22Rv1 (cell line): ENCODE results near the gene PCDHB1.
"Not testable (repeated sequence)": the region's sequence is repeated elsewhere in the genome, so short reads cannot be mapped to it uniquely, and the experiment has no call there.

Experiments
- CTCF ChIP-seq: fragments of 450-650 bp; IDR thresholded peaks from 2 replicates; pipeline ENCODE4 v1.5.1; 2017; ENCODE audit warnings: mild to moderate bottlenecking
- ZFX ChIP-seq: fragments of 450-650 bp; IDR thresholded peaks from 2 replicates; pipeline ENCODE4 v1.6.1; 2017; ENCODE audit warnings: antibody characterized with exemption, borderline replicate concordance

- not testable (repeated sequence) for TF ChIP-seq CTCF, ZFX
These were observed 51.3 kb downstream of the PCDHB1 start for GRCh38 chr5:141102471-141102870.
